BLaER1 treated with 17β-estradiol and CSF1 and Interleukin-3, amounts not matched to agents 10 nM and 100 nM (cell line): ENCODE data around the gene GAGE12F.
"Not testable (repeated sequence)": the region's sequence is repeated elsewhere in the genome, so short reads cannot be mapped to it uniquely, and the experiment has no call there.

Experiments
- H3K27ac ChIP-seq, 11 experiments: shearing (Covaris generic); formaldehyde crosslinking; 2 replicates each; pipeline ENCODE4 v1.8.1; 2022
- H3K27me3 ChIP-seq, 11 experiments: shearing (Covaris generic); formaldehyde crosslinking; 2 replicates each; pipeline ENCODE4 v1.8.1; 2022
- H3K36me3 ChIP-seq, 11 experiments: shearing (Covaris generic); formaldehyde crosslinking; 2 replicates each; pipeline ENCODE4 v1.8.1; 2022
- H3K4me1 ChIP-seq, 10 experiments: shearing (Covaris generic); formaldehyde crosslinking; 2 replicates each; pipeline ENCODE4 v1.8.1; 2022
- H3K4me2 ChIP-seq, 11 experiments: shearing (Covaris generic); formaldehyde crosslinking; 2 replicates each; pipeline ENCODE4 v1.8.1; 2022
- H3K4me3 ChIP-seq, 10 experiments: shearing (Covaris generic); formaldehyde crosslinking; 2 replicates each; pipeline ENCODE4 v1.8.1; 2022
- H3K9ac ChIP-seq, 11 experiments: shearing (Covaris generic); formaldehyde crosslinking; 2 replicates each; pipeline ENCODE4 v1.8.1; 2022
- H3K9me3 ChIP-seq, 11 experiments: shearing (Covaris generic); formaldehyde crosslinking; replicated peaks in 1 of 11; 2 replicates each; pipeline ENCODE4 v1.8.1; 2022
- H4K20me1 ChIP-seq, 11 experiments: shearing (Covaris generic); formaldehyde crosslinking; 2 replicates each; pipeline ENCODE4 v1.8.1; 2022

Gene GAGE12F, protein sequence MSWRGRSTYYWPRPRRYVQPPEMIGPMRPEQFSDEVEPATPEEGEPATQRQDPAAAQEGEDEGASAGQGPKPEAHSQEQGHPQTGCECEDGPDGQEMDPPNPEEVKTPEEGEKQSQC

GRCh38 chrX:49560542-49560941 is at the start of gene GAGE12F:
GAGE12F (plus strand) TSS chrX:49560842; CDS start chrX:49561997, 1,155 bp downstream.
- H3K4me1 ChIP-seq, H3K9me3 ChIP-seq, H3K9ac ChIP-seq, H3K27ac ChIP-seq, H3K4me2 ChIP-seq, H4K20me1 ChIP-seq, H3K36me3 ChIP-seq, H3K4me3 ChIP-seq, H3K27me3 ChIP-seq: not testable (repeated sequence)

DNA sequence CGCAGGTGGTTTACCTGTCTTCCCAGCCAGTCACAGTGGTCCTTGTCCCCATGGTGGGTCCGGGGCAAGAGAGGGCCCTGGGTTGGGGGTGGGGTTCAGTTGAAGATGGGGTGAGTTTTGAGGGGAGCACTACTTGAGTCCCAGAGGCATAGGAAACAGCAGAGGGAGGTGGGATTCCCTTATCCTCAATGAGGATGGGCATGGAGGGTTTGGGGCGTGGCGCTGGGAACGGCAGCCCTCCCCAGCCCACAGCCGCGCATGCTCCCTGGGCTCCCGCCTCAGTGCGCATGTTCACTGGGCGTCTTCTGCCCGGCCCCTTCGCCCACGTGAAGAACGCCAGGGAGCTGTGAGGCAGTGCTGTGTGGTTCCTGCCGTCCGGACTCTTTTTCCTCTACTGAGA is 28.8 kb upstream of the GAGE12F start, which contains the start of gene GAGE12C:
TSS of gene GAGE12C (plus strand) at position 301 of the 400 bp plus-strand sequence. CDS start 1,155 bp downstream, outside the sequence.
- not testable (repeated sequence) for H3K27ac ChIP-seq, H3K4me1 ChIP-seq, H4K20me1 ChIP-seq, H3K4me3 ChIP-seq, H3K4me2 ChIP-seq, H3K27me3 ChIP-seq, H3K9ac ChIP-seq, H3K9me3 ChIP-seq, H3K36me3 ChIP-seq

DNA sequence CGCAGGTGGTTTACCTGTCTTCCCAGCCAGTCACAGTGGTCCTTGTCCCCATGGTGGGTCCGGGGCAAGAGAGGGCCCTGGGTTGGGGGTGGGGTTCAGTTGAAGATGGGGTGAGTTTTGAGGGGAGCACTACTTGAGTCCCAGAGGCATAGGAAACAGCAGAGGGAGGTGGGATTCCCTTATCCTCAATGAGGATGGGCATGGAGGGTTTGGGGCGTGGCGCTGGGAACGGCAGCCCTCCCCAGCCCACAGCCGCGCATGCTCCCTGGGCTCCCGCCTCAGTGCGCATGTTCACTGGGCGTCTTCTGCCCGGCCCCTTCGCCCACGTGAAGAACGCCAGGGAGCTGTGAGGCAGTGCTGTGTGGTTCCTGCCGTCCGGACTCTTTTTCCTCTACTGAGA is 19.2 kb upstream of the GAGE12F start, which contains the start of gene GAGE12D:
TSS of gene GAGE12D (plus strand) at position 301 of the 400 bp plus-strand sequence. CDS start 1,155 bp downstream, outside the sequence.
- H4K20me1 ChIP-seq, H3K27me3 ChIP-seq, H3K4me2 ChIP-seq, H3K4me1 ChIP-seq, H3K36me3 ChIP-seq, H3K9me3 ChIP-seq, H3K9ac ChIP-seq, H3K4me3 ChIP-seq, H3K27ac ChIP-seq: not testable (repeated sequence)

DNA sequence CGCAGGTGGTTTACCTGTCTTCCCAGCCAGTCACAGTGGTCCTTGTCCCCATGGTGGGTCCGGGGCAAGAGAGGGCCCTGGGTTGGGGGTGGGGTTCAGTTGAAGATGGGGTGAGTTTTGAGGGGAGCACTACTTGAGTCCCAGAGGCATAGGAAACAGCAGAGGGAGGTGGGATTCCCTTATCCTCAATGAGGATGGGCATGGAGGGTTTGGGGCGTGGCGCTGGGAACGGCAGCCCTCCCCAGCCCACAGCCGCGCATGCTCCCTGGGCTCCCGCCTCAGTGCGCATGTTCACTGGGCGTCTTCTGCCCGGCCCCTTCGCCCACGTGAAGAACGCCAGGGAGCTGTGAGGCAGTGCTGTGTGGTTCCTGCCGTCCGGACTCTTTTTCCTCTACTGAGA is 9.7 kb upstream of the GAGE12F start, which contains the start of gene GAGE12E:
TSS of gene GAGE12E (plus strand) at position 301 of the 400 bp plus-strand sequence. CDS start 1,155 bp downstream, outside the sequence.
- H4K20me1 ChIP-seq, H3K4me3 ChIP-seq, H3K36me3 ChIP-seq, H3K4me2 ChIP-seq, H3K9ac ChIP-seq, H3K27ac ChIP-seq, H3K4me1 ChIP-seq, H3K27me3 ChIP-seq, H3K9me3 ChIP-seq: not testable (repeated sequence)

GRCh38 chrX:49568728-49569127 is 8.1 kb downstream of the GAGE12F start:
- H3K9ac ChIP-seq, H4K20me1 ChIP-seq, H3K4me1 ChIP-seq, H3K27ac ChIP-seq, H3K9me3 ChIP-seq, H3K36me3 ChIP-seq, H3K4me3 ChIP-seq, H3K27me3 ChIP-seq, H3K4me2 ChIP-seq: not testable (repeated sequence)

- H3K9ac ChIP-seq, H3K36me3 ChIP-seq, H3K4me1 ChIP-seq, H3K9me3 ChIP-seq, H3K27me3 ChIP-seq, H3K27ac ChIP-seq, H4K20me1 ChIP-seq, H3K4me2 ChIP-seq, H3K4me3 ChIP-seq: not testable (repeated sequence)
Measured at GRCh38 chrX:49569152-49569551, 8.5 kb downstream of the GAGE12F start.

DNA sequence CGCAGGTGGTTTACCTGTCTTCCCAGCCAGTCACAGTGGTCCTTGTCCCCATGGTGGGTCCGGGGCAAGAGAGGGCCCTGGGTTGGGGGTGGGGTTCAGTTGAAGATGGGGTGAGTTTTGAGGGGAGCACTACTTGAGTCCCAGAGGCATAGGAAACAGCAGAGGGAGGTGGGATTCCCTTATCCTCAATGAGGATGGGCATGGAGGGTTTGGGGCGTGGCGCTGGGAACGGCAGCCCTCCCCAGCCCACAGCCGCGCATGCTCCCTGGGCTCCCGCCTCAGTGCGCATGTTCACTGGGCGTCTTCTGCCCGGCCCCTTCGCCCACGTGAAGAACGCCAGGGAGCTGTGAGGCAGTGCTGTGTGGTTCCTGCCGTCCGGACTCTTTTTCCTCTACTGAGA is 9.5 kb downstream of the GAGE12F start, which contains the start of gene GAGE12G:
TSS of gene GAGE12G (plus strand) at position 301 of the 400 bp plus-strand sequence. CDS start 1,155 bp downstream, outside the sequence.
- H3K4me3 ChIP-seq, H3K36me3 ChIP-seq, H3K4me2 ChIP-seq, H3K9me3 ChIP-seq, H3K27ac ChIP-seq, H4K20me1 ChIP-seq, H3K9ac ChIP-seq, H3K4me1 ChIP-seq, H3K27me3 ChIP-seq: not testable (repeated sequence)

GRCh38 chrX:49579649-49580048 is 19.0 kb downstream of the GAGE12F start, which contains the start of gene GAGE12H:
GAGE12H (plus strand) TSS chrX:49579949; CDS start chrX:49581104, 1,155 bp downstream.
- not testable (repeated sequence) for H3K9ac ChIP-seq, H3K4me2 ChIP-seq, H3K4me3 ChIP-seq, H3K27me3 ChIP-seq, H4K20me1 ChIP-seq, H3K27ac ChIP-seq, H3K9me3 ChIP-seq, H3K36me3 ChIP-seq, H3K4me1 ChIP-seq

DNA sequence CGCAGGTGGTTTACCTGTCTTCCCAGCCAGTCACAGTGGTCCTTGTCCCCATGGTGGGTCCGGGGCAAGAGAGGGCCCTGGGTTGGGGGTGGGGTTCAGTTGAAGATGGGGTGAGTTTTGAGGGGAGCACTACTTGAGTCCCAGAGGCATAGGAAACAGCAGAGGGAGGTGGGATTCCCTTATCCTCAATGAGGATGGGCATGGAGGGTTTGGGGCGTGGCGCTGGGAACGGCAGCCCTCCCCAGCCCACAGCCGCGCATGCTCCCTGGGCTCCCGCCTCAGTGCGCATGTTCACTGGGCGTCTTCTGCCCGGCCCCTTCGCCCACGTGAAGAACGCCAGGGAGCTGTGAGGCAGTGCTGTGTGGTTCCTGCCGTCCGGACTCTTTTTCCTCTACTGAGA is 28.6 kb downstream of the GAGE12F start, which contains the start of gene GAGE2A:
TSS of gene GAGE2A (plus strand) at position 301 of the 400 bp plus-strand sequence. CDS start 1,155 bp downstream, outside the sequence.
- not testable (repeated sequence) for H4K20me1 ChIP-seq, H3K4me2 ChIP-seq, H3K36me3 ChIP-seq, H3K4me3 ChIP-seq, H3K4me1 ChIP-seq, H3K27me3 ChIP-seq, H3K27ac ChIP-seq, H3K9ac ChIP-seq, H3K9me3 ChIP-seq

DNA sequence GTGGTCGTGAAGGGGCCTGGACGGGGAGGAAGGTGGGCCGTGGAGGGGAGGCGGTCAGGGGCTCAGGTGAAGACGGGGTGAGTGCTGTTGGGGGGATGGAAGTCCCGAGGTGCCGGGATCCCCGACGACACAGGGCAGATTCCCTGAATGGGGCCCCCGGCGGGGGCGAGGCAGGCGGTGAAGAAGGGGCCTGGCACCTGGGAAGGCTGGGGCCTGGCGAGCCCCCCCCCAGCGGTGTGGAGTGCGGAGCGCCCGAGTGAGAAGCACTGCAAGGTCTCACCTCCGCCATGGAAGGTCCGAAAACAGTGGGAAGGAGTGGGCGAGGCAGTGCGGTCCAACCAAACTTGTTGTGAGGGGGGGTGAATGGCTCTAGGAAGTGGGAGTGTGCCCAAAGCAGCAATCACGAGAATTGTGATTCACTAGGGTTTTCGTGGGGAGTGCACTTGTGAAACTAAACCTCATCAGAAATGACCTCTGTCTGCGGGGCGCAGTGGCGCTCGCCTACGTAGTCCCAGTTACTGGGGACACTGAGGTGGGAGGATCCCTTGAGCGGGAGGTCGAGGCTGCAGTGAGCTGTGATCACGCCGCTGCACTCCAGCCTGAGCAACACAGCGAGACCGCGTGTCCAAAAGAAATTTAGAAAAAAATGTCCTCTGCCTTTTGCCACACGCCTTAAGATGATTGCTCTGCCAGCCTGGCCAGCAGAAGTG is 29.3 kb downstream of the GAGE12F start:
- H3K27ac ChIP-seq, H3K4me3 ChIP-seq, H3K4me2 ChIP-seq, H3K9ac ChIP-seq, H3K36me3 ChIP-seq, H3K4me1 ChIP-seq, H4K20me1 ChIP-seq, H3K27me3 ChIP-seq, H3K9me3 ChIP-seq: not testable (repeated sequence)

DNA sequence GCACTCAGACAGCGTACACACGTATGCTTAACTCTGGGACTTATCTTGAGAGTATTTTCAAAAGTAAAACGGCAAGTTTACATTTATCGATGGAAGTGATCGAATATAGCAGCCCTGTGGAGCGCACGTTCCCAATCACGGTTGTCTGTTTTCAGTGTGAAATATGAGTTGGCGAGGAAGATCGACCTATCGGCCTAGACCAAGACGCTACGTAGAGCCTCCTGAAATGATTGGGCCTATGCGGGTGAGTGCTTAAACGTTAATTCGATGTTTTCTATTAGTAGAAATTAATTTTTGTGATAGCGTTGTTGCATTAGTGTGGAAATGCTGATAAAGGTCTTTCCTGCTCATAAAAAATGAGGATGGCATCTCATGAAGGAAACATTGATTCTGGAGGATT is 29.8 kb downstream of the GAGE12F start:
- H3K4me3 ChIP-seq, H4K20me1 ChIP-seq, H3K9me3 ChIP-seq, H3K4me1 ChIP-seq, H3K9ac ChIP-seq, H3K27ac ChIP-seq, H3K4me2 ChIP-seq, H3K36me3 ChIP-seq, H3K27me3 ChIP-seq: not testable (repeated sequence)

DNA sequence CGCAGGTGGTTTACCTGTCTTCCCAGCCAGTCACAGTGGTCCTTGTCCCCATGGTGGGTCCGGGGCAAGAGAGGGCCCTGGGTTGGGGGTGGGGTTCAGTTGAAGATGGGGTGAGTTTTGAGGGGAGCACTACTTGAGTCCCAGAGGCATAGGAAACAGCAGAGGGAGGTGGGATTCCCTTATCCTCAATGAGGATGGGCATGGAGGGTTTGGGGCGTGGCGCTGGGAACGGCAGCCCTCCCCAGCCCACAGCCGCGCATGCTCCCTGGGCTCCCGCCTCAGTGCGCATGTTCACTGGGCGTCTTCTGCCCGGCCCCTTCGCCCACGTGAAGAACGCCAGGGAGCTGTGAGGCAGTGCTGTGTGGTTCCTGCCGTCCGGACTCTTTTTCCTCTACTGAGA is 38.1 kb downstream of the GAGE12F start, which contains the start of gene GAGE1:
TSS of gene GAGE1 (plus strand) at position 301 of the 400 bp plus-strand sequence. CDS start 1,155 bp downstream, outside the sequence.
- H3K27me3 ChIP-seq, H3K27ac ChIP-seq, H3K4me1 ChIP-seq, H4K20me1 ChIP-seq, H3K9ac ChIP-seq, H3K4me2 ChIP-seq, H3K4me3 ChIP-seq, H3K9me3 ChIP-seq, H3K36me3 ChIP-seq: not testable (repeated sequence)
